ENCODE data around the gene JAG2. TPM values are rescaled to one million over a fixed set of nuclear protein-coding genes. Genes with fewer than 3 reads are reported as not detected.

Gene JAG2
- total RNA-seq, 2 donors from 2014 or later = 0.55 to 1.2 TPM

DNA sequence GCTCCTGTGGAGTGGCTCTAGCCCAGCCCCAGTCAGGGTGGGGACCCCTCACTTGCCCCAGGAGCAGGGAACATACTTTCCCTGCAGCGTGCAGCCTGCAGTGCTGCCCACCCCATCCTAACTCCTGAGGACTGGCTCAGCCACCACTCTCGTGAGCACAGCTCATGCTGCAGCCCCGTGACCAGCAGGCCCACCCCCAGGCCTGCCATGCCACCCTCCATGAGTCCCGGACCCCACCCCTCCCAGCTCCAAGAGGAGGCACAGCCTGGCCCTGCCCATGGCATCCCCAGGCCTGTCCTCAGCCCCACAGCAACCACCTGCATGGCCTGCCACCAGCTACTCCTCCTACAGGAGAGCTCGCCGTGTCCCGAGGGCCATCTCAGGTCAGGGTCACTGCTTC, 3.9 kb upstream of the JAG2 start:
- H3K4me1 Mint-ChIP-seq = peaks cover 14% of the 10 kb centered on the region
- no peaks in the 10 kb centered on the region for H3K36me3 Mint-ChIP-seq (ENCODE audit: low read depth)
- H3K4me3 Mint-ChIP-seq = no peak overlapping the region
- no peak overlapping the region for H3K27ac Mint-ChIP-seq
- DNase-seq (no peak), ATAC-seq (no peak)
- peaks cover 18% of the 10 kb centered on the region for H3K27me3 Mint-ChIP-seq
- H3K9me3 ChIP-seq (ENCODE audit: control insufficient read depth, low read length, poor library complexity, severe bottlenecking) = no peaks in the 10 kb centered on the region

DNA sequence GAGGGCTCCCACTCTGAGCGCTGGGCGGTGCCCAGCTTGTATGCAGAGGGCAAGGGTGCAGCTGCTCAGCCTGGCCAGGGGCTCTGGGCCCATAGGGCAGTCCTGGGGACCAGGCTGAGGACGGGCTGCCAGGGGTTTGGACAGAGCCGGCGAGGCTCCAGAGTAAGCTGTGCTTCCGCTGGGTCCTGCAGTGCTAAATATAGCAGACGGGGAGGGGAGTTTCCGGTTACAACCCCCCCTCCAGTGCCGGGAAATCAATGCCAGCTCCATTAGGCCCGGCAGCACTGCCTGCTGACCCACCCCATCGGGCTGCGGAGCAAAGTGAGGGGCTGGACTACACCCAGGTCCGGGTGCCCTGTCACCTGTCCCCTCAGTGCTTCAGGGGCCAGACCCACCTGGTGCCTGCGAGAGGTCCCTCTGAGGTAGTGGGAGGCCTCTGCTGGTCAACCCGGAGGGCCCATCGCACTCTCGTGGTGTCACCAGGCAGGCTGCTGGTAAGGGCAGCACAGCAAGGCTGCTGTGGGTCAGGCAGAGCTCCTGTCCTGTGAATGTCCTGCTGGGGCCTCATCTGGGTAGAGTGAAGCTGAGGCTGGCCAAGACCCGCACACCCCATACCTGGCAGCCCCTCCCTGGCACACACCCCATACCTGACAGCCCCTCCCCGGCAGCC, 2.6 kb upstream of the JAG2 start:
- H3K27ac Mint-ChIP-seq = no peak overlapping the region
- H3K27me3 Mint-ChIP-seq = peaks cover 18% of the 10 kb centered on the region
- H3K4me1 Mint-ChIP-seq = peaks cover 14% of the 10 kb centered on the region
- no peaks in the 10 kb centered on the region for H3K9me3 ChIP-seq (ENCODE audit: control insufficient read depth, low read length, poor library complexity, severe bottlenecking)
- DNase-seq (no peak), ATAC-seq (no peak)
- no peaks in the 10 kb centered on the region for H3K36me3 Mint-ChIP-seq (ENCODE audit: low read depth)
- peak overlapping the region; percentile 77 for H3K4me3 Mint-ChIP-seq

DNA sequence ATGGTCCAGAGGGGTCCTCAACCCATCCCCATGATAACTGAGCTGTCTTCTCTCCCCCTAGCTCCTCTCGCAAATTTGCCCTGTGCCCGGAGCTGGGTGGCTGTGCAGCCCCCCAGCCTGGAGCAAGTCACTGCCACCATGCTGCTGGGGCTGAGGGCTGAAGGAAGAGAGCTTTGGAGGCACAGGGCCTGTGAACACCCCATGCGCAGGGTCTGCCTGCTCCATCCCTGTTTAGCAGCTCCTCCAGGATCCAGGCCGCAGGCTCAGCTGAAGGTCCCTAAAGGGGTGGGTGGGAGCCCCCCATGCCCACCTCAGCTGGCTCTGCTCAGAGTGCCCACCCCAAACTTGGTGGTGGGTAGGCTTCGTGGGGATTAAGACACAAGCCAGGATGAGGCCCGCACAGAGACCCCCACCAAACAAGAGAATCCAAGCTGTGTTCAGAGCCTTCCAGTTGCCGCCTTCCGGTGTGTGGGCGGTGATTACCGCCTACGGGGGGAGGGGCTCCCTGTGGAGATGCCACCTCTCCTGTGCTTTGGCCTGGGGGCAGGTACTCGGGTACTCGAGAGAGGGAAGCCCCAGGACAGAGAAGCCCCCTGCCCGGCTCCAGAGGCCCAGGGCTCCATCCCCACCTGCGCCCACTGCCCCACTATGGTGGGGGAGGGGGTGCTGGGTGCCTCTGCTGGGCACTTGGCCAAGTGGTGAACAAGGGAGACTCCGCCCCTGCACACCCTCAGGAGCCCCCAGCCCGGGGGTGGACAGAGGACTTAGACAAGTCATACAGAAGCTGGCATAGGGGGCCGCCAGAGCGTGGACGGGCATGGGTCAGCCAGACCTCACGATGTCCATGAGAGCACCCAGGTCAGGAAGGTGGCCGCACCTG, 1.4 kb upstream of the JAG2 start:
- no peak overlapping the region for H3K27ac Mint-ChIP-seq
- DNase-seq = no peak
- H3K4me1 Mint-ChIP-seq = peaks cover 12% of the 10 kb centered on the region
- ATAC-seq = no peak
- H3K9me3 ChIP-seq (ENCODE audit: control insufficient read depth, low read length, poor library complexity, severe bottlenecking) = no peaks in the 10 kb centered on the region
- H3K36me3 Mint-ChIP-seq (ENCODE audit: low read depth) = no peaks in the 10 kb centered on the region
- H3K4me3 Mint-ChIP-seq = peak overlapping the region; percentile 88
- peaks cover 18% of the 10 kb centered on the region for H3K27me3 Mint-ChIP-seq

DNA sequence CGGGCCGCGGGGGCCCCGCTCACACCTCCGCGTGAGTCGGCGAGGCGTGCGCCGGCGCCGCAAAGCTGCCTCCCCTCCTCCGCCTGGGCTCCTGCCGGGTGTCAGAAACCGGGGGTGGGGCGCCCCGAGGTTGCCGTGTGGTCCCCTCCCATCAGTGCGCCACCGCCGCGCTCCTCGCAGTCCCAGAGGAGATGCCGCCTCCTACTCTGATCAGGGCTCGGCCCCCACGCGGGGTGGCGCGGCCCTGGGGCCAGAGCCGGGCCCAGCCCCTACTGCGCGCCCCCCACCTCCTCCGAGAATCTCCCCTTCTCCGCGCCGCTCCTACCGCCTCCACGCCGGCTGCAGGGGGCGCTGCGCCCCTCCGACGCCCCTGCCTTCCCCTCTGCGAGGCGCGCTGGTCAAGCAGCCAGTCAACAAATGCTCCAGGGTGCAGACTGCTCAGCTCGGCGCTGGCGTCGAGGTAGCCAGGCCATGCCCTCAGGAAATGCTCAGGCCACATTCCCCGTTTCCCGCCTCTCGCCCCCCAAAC, 467 bp upstream of the JAG2 start:
- H3K9me3 ChIP-seq (ENCODE audit: control insufficient read depth, low read length, poor library complexity, severe bottlenecking) = no peaks in the 10 kb centered on the region
- Mint-ChIP-seq H3K27ac (no peak overlapping the region), H3K36me3 (ENCODE audit: low read depth) (no peaks in the 10 kb centered on the region), H3K27me3 (peaks cover 18% of the 10 kb centered on the region), H3K4me3 (peak overlapping the region; percentile 88), H3K4me1 (peaks cover 3% of the 10 kb centered on the region)
- ATAC-seq (peak; percentile 54), DNase-seq (peak in 1 of 3 donors; percentile 26)

DNA sequence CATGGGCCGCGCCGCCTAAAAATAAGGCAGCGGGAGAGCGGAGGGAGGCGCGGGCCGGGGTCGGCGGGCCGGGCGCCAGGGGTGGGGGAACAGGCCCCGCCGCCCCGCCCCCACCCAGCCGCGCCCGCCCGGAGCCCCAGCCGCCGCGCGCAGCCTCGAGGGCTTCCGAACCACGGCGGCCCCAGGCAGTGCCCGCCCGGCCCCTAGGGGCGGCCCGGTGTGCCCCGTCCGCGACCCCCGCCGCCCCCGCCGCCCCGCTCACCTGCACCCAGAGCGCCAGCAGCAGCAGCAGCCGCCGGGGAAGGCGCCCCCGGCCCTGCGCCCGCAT, 519 bp downstream of the JAG2 start:
- no peak for DNase-seq
- H3K4me3 Mint-ChIP-seq = peak overlapping the region; percentile 71
- H3K36me3 Mint-ChIP-seq (ENCODE audit: low read depth) = no peaks in the 10 kb centered on the region
- H3K27me3 Mint-ChIP-seq = peaks cover 18% of the 10 kb centered on the region
- H3K4me1 Mint-ChIP-seq = peaks cover 3% of the 10 kb centered on the region
- no peak overlapping the region for H3K27ac Mint-ChIP-seq
- no peaks in the 10 kb centered on the region for H3K9me3 ChIP-seq (ENCODE audit: control insufficient read depth, low read length, poor library complexity, severe bottlenecking)
- ATAC-seq = no peak

DNA sequence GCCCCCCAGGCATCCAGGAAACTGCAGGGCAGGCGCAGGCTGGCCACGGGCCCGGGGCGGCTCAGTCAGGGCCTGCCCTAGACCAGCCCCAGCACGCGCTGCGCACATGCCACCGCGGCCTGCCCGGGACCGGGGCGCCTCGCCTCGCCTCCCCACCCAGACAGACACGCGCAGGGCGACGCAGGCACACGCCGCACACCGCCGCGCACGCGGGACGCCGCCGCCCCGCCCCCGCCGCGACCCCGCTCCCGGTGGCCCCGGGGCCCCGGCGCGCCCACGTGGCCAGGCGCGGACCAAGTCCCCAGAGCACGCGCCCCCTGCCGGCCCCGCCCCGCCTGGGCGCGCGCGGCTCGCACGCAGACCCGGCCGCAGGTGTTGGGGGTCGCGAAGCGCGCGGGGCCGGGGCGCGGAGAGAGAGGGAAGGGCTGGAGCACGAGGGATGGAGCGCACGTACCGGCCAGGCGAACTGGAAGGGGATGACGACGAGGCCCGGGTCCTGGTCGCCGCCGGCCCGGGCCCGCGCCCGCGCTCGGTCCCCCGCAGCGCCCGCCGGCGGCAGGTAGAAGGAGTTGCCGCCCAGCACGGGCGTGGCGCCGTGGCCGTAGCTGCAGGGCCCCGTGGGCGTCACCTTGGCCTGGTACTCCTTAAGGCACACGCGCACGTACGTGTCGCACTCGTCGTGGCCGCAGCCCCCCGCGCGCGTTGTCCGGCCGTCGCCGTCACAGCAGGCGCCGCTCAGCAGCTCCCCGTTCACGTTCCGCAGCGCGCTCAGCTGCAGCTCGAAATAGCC, 1.1 kb downstream of the JAG2 start:
- H3K27ac Mint-ChIP-seq = no peak overlapping the region
- H3K36me3 Mint-ChIP-seq (ENCODE audit: low read depth) = no peaks in the 10 kb centered on the region
- ATAC-seq (no peak), DNase-seq (no peak)
- H3K9me3 ChIP-seq (ENCODE audit: control insufficient read depth, low read length, poor library complexity, severe bottlenecking) = no peaks in the 10 kb centered on the region
- H3K4me1 Mint-ChIP-seq = peaks cover 3% of the 10 kb centered on the region
- peaks cover 18% of the 10 kb centered on the region for H3K27me3 Mint-ChIP-seq
- peak overlapping the region; percentile 71 for H3K4me3 Mint-ChIP-seq

GRCh38 chr14:105166571-105167302, 1.8 kb downstream of the JAG2 start:
- Mint-ChIP-seq H3K4me3 (peak overlapping the region; percentile 66), H3K36me3 (ENCODE audit: low read depth) (no peaks in the 10 kb centered on the region), H3K27me3 (peaks cover 14% of the 10 kb centered on the region), H3K27ac (no peak overlapping the region), H3K4me1 (peaks cover under 1% of the 10 kb centered on the region)
- no peak for ATAC-seq
- no peak for DNase-seq
- H3K9me3 ChIP-seq (ENCODE audit: control insufficient read depth, low read length, poor library complexity, severe bottlenecking) = no peaks in the 10 kb centered on the region

- H3K4me1 Mint-ChIP-seq = no peaks in the 10 kb centered on the region
- no peaks in the 10 kb centered on the region for H3K36me3 Mint-ChIP-seq (ENCODE audit: low read depth)
- H3K4me3 Mint-ChIP-seq = peak overlapping the region; percentile 60
- ATAC-seq (no peak), DNase-seq (no peak)
- H3K27me3 Mint-ChIP-seq = peaks cover 11% of the 10 kb centered on the region
- H3K27ac Mint-ChIP-seq = no peak overlapping the region
- no peaks in the 10 kb centered on the region for H3K9me3 ChIP-seq (ENCODE audit: control insufficient read depth, low read length, poor library complexity, severe bottlenecking)
Measured at GRCh38 chr14:105165761-105166485, 2.7 kb downstream of the JAG2 start.

DNA sequence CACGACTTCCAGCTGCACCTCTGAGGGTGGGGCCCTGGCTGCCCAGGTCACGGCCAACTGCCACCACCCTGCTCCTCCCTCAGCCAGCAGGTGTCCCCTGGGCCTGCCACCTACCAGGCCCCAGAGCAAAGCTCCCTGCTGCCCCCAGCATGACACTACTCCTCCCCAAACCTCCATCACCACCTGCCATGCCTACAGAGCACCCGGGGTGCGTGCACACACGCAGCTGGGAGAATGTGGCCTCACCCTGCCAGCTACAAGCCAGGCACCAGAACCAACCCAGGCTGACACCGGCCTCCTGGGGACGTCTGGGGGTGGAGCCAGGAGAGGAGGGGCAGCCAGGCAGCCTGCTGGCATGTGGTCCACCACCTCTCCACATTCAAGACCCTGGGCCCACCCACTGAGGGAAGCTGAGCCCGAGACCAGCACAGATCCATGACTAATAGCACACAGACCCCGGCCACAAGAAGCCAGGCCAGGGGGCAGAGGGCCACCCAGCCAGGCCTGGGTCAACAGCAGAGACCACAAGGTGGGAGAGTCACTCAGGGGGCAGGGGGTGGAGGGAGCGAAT, 3.4 kb downstream of the JAG2 start:
- H3K9me3 ChIP-seq (ENCODE audit: control insufficient read depth, low read length, poor library complexity, severe bottlenecking) = no peaks in the 10 kb centered on the region
- ATAC-seq = no peak
- Mint-ChIP-seq H3K4me1 (no peaks in the 10 kb centered on the region), H3K27me3 (peaks cover 9% of the 10 kb centered on the region), H3K27ac (peak overlapping the region; percentile 14), H3K36me3 (ENCODE audit: low read depth) (no peaks in the 10 kb centered on the region), H3K4me3 (peak overlapping the region; percentile 60)
- DNase-seq = no peak

GRCh38 chr14:105163040-105163742, 5.4 kb downstream of the JAG2 start:
- H3K9me3 ChIP-seq (ENCODE audit: control insufficient read depth, low read length, poor library complexity, severe bottlenecking) = no peaks in the 10 kb centered on the region
- ATAC-seq (no peak), DNase-seq (no peak)
- H3K36me3 Mint-ChIP-seq (ENCODE audit: low read depth) = no peaks in the 10 kb centered on the region
- H3K27ac Mint-ChIP-seq = no peak overlapping the region
- H3K27me3 Mint-ChIP-seq = no peaks in the 10 kb centered on the region
- H3K4me3 Mint-ChIP-seq = no peak overlapping the region
- H3K4me1 Mint-ChIP-seq = no peaks in the 10 kb centered on the region

GRCh38 chr14:105162669-105162979, 6.0 kb downstream of the JAG2 start:
- no peaks in the 10 kb centered on the region for H3K9me3 ChIP-seq (ENCODE audit: control insufficient read depth, low read length, poor library complexity, severe bottlenecking)
- no peak for DNase-seq
- H3K36me3 Mint-ChIP-seq (ENCODE audit: low read depth) = no peaks in the 10 kb centered on the region
- H3K27ac Mint-ChIP-seq = peak overlapping the region; percentile 47
- H3K27me3 Mint-ChIP-seq = no peaks in the 10 kb centered on the region
- no peak overlapping the region for H3K4me3 Mint-ChIP-seq
- H3K4me1 Mint-ChIP-seq = no peaks in the 10 kb centered on the region
- ATAC-seq = peak; percentile 3
